Keratinocyte (primary cell): Measurements from ENCODE around the gene MOCS3. TPM values are rescaled to one million over a fixed set of nuclear protein-coding genes. Genes with fewer than 3 reads are reported as not detected.

Source experiments
- DNase-seq: peaks from one replicate; pipeline ENCODE4 v3.0.0-alpha.2; 2011; ENCODE audit warnings: low read depth, missing footprints, low spot score
- FAIRE-seq: peaks from 2 replicates; lab custom pipeline; 2011; peaks lifted over from hg19 to GRCh38; lab: Jason Lieb, UNC
- H2AFZ ChIP-seq: 2 replicates; pipeline ENCODE4 v1.6.0; 2012; ENCODE audit warnings: low read length, control low read depth, inconsistent platforms; ENCODE audit not compliant: control insufficient read depth
- H3K27ac ChIP-seq: 2 replicates; pipeline ENCODE4 v1.5.1; 2011; ENCODE audit warnings: low read length; ENCODE audit not compliant: control insufficient read depth, insufficient read depth
- H3K27me3 ChIP-seq: 3 replicates; pipeline ENCODE4 v1.6.0; 2011; ENCODE audit warnings: low read length; ENCODE audit not compliant: control insufficient read depth, insufficient read depth; ENCODE audit errors: extremely low read depth
- H3K36me3 ChIP-seq, 2 experiments: 2 replicates in 1 of 2; 3 replicates in 1 of 2; pipeline ENCODE4 v1.5.1; 2011; ENCODE audit warnings: low read length in 2 of 2, mild to moderate bottlenecking in 1 of 2; ENCODE audit not compliant: control insufficient read depth in 2 of 2, insufficient read depth in 2 of 2; ENCODE audit errors: extremely low read depth in 1 of 2
- H3K4me1 ChIP-seq: 3 replicates; pipeline ENCODE4 v1.5.1; 2011; ENCODE audit warnings: low read length; ENCODE audit not compliant: control insufficient read depth, insufficient read depth; ENCODE audit errors: extremely low read depth
- H3K4me2 ChIP-seq: 3 replicates; pipeline ENCODE4 v1.6.0; 2011; ENCODE audit warnings: low read depth, low read length; ENCODE audit not compliant: control insufficient read depth, insufficient read depth; ENCODE audit errors: extremely low read depth
- H3K4me3 ChIP-seq, 3 experiments: fragments of 200-600 bp in 1 of 3; sonication (generic) in 1 of 3; 2 replicates in 2 of 3; 3 replicates in 1 of 3; pipeline ENCODE4 v1.5.1; 2011 to 2016; ENCODE audit warnings: low read length in 3 of 3, mild to moderate bottlenecking in 3 of 3, control low read depth in 2 of 3, inconsistent platforms in 1 of 3, low read depth in 1 of 3, mixed read lengths in 1 of 3, mixed run types in 1 of 3, moderate library complexity in 1 of 3; ENCODE audit not compliant: control insufficient read depth in 2 of 3, insufficient read depth in 2 of 3; ENCODE audit errors: extremely low read depth in 1 of 3
- H3K79me2 ChIP-seq: 2 replicates; pipeline ENCODE4 v1.6.0; 2012; ENCODE audit warnings: low read length; ENCODE audit not compliant: control insufficient read depth, insufficient read depth
- H3K9ac ChIP-seq: 3 replicates; pipeline ENCODE4 v1.6.0; 2011; ENCODE audit warnings: low read length; ENCODE audit not compliant: control insufficient read depth, insufficient read depth; ENCODE audit errors: extremely low read depth
- H3K9me1 ChIP-seq: 3 replicates; pipeline ENCODE4 v1.6.0; 2011; ENCODE audit warnings: low read length; ENCODE audit not compliant: control insufficient read depth, insufficient read depth; ENCODE audit errors: extremely low read depth
- H3K9me3 ChIP-seq: 2 replicates; pipeline ENCODE4 v1.5.1; 2012; ENCODE audit warnings: low read depth, low read length; ENCODE audit not compliant: control insufficient read depth
- H4K20me1 ChIP-seq: 3 replicates; pipeline ENCODE4 v1.6.0; 2011; ENCODE audit warnings: low read length; ENCODE audit not compliant: control insufficient read depth, insufficient read depth; ENCODE audit errors: extremely low read depth
- CTCF ChIP-seq, 3 experiments: IDR thresholded peaks in 1 of 3; conservative IDR thresholded peaks in 1 of 3; optimal IDR thresholded peaks in 1 of 3; 2 replicates in 2 of 3; 3 replicates in 1 of 3; pipeline versions ENCODE3 to v1.5.1; 2011; ENCODE audit warnings: low read length in 3 of 3, mild to moderate bottlenecking in 3 of 3, moderate library complexity in 2 of 3, control low read depth in 1 of 3, inconsistent platforms in 1 of 3; ENCODE audit not compliant: insufficient read depth in 2 of 3; ENCODE audit errors: extremely low read depth in 1 of 3
- EZH2 ChIP-seq: IDR thresholded peaks from one replicate; pipeline ENCODE4 v1.6.1; 2012; ENCODE audit warnings: inconsistent platforms, mild to moderate bottlenecking, low read length, moderate library complexity
- dilution Hi-C: fragments of 300-500 bp; cut with MboI; formaldehyde crosslinking; loops from one replicate; pipeline ENCODE4 v1.7.0; 2020; ENCODE audit warnings: low sequenced_read_pairs; ENCODE audit not compliant: extremely low pct_ligation_motif_present
- polyA plus RNA-seq, 5 experiments: library from polyadenylated mRNA; depleted of rRNA in 3 of 5; stranded (reverse) in 3 of 5; stranded (forward) in 1 of 5; unstranded in 1 of 5; fragments of >200 nt; gene quantifications; 1 replicate in 1 of 5; 2 replicates in 3 of 5; 3 replicates in 1 of 5; pipeline versions ENCODE4 v1.2.1 to v1.2.3, GENCODE V29; 2011 to 2012; ENCODE audit warnings: missing spikeins in 2 of 5, low read depth in 1 of 5, low replicate concordance in 1 of 5

MOCS3 gene
- polyA plus RNA-seq, 1 donor (not counting 4 experiments of a cell fraction or from before 2014, with no cell fraction given): 4.0 TPM

GRCh38 chr20:50968289-50968688 lies 9.7 kb downstream of the MOCS3 start:
- H3K9me3 ChIP-seq: no peaks in the 10 kb centered on the region
- dilution Hi-C loops: no loop called here
- H3K79me2 ChIP-seq: no peaks in the 10 kb centered on the region
- H3K27ac ChIP-seq: no peak overlapping the region
- H2AFZ ChIP-seq: no peak overlapping the region
- H3K4me1 ChIP-seq: no peaks in the 10 kb centered on the region
- DNase-seq: no peak
- no peaks in the 10 kb centered on the region for H3K27me3 ChIP-seq
- no peaks in the 10 kb centered on the region for H3K9me1 ChIP-seq
- TF ChIP-seq EZH2 (no peak), CTCF (optimal IDR thresholded peaks at IDR 0.05 in 1 of 3, IDR thresholded peaks at IDR 0.05 in 1 of 3, conservative IDR thresholded peaks at IDR 0.05 in 1 of 3; ENCODE audit: extremely low read depth in 1 of 3, insufficient read depth in 2 of 3, low read length in 3 of 3) (no peak)
- no peaks in the 10 kb centered on the region for H3K36me3 ChIP-seq
- H4K20me1 ChIP-seq: no peaks in the 10 kb centered on the region
- no peak overlapping the region for H3K9ac ChIP-seq
- no peak overlapping the region for H3K4me3 ChIP-seq
- H3K4me2 ChIP-seq: no peak overlapping the region
- no peak for FAIRE-seq

- no peak for DNase-seq
- no peak overlapping the region for H3K4me2 ChIP-seq
- H2AFZ ChIP-seq: no peak overlapping the region
- no peaks in the 10 kb centered on the region for H3K4me1 ChIP-seq
- dilution Hi-C loops: no loop called here
- no peak overlapping the region for H3K4me3 ChIP-seq
- no peaks in the 10 kb centered on the region for H3K27me3 ChIP-seq
- no peak overlapping the region for H3K9ac ChIP-seq
- H4K20me1 ChIP-seq: no peaks in the 10 kb centered on the region
- H3K36me3 ChIP-seq: no peaks in the 10 kb centered on the region
- no peak for TF ChIP-seq CTCF (optimal IDR thresholded peaks at IDR 0.05 in 1 of 3, IDR thresholded peaks at IDR 0.05 in 1 of 3, conservative IDR thresholded peaks at IDR 0.05 in 1 of 3; ENCODE audit: extremely low read depth in 1 of 3, insufficient read depth in 2 of 3, low read length in 3 of 3)
- no peak for TF ChIP-seq EZH2
- no peaks in the 10 kb centered on the region for H3K79me2 ChIP-seq
- no peaks in the 10 kb centered on the region for H3K9me3 ChIP-seq
- H3K9me1 ChIP-seq: no peaks in the 10 kb centered on the region
- no peak for FAIRE-seq
- no peak overlapping the region for H3K27ac ChIP-seq
Measured at GRCh38 chr20:50969435-50969834, 10.8 kb downstream of the MOCS3 start.
